HTR-8/SVneo (cell line): ENCODE data around the gene ANXA4.
A peak's percentile ranks its signal among the peaks of the same experiment; 100 is the strongest.
"Not testable (repeated sequence)": the region's sequence is repeated elsewhere in the genome, so short reads cannot be mapped to it uniquely, and the experiment has no call there.

Experiments used
- DNase-seq: peaks from one replicate; pipeline ENCODE4 v3.0.0; 2011; ENCODE audit warnings: low spot score, mixed read lengths; ENCODE audit not compliant: insufficient read length
- FAIRE-seq: peaks from 2 replicates; lab custom pipeline; 2011; peaks lifted over from hg19 to GRCh38; lab: Jason Lieb, UNC

Gene ANXA4

DNA sequence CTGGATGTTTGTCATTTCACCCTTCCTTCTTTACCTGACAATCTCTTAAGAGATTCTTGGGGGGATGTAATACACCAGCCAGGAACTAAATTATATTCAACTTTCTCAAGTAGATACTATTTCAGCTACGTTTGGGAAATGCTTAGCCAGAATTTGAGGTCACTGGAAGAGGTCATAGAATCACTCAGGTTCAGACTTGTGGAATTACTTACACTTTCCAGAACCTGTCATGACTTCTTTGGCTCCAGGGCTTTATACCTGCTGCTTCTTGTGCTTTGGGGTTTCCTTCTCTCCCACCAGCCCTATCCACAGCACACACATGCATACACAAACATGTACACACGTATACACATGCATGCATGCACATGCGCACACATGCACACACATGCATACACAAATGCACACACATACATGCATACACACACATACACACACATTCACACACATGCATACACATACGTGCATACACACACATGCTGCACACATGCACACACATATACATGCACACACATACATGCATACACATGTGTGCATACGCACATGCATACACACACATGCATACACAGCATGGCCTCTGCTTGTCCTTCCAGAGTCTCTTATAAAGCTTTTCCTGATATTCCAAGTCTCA, 23.5 kb upstream of the ANXA4 start:
- no peak for DNase-seq

GRCh38 chr2:69720404-69720803, 21.5 kb upstream of the ANXA4 start:
- no peak for DNase-seq
- FAIRE-seq: no peak

More for the DNA sequence above, 23.5 kb upstream of the ANXA4 start:
- peak; percentile 97 for FAIRE-seq

DNA sequence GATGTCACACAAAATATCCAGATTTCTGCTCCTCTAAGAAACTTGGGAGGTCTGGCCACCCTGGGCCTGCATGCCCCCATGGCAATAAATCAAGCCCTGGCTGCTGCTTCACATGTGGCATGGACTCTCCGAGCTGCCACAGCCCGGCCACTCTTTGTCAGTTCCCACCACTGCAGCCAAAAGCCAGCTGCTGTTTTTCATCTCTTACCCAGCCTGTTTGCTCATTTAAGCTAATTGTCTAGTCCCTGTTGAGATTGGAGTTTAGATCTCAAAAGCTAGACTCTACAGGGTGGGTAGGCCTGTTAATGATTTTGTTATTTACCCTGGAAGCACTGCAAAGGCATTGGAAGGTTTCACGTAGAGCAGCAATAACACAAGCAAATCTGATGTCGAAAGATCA, 20.9 kb upstream of the ANXA4 start:
- DNase-seq (no peak), FAIRE-seq (no peak)

GRCh38 chr2:69723791-69724190, 18.1 kb upstream of the ANXA4 start:
- FAIRE-seq: no peak

DNA sequence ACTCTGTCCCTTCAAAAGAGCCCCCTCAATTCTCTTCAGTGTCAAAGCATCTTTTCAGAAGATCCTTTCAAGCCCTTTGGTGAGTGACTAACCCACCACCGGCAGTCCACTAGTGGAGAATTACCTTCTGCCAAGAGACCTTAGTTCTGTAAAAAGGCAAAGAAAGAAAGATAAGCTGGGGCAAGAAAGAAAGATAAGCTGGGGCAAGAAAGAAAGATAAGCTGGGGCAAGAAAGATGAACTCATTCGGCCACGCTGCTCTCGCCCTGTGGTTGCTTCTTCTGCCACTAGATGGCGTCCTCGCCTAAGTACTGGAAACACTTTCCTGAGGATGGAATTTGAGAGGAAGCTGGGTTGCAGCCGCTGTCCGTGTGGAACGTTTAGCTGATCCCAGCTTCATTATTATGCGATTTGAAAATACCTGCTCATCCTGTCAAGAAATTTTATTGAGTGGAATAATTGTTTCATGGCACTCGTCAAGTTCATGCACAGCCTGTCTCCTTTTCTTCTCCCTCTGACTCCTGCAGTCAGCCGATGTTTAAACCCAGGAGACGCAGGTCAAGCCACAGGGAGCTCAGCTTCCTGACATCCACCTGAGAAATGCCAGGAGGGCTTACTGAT, 17.3 kb upstream of the ANXA4 start:
- peak; percentile 78 for DNase-seq
- FAIRE-seq: peak; percentile 98

More at GRCh38 chr2:69723791-69724190, 18.1 kb upstream of the ANXA4 start:
- DNase-seq: no peak

GRCh38 chr2:69725706-69726360, 16.1 kb upstream of the ANXA4 start:
- no peak for DNase-seq
- FAIRE-seq: no peak

DNA sequence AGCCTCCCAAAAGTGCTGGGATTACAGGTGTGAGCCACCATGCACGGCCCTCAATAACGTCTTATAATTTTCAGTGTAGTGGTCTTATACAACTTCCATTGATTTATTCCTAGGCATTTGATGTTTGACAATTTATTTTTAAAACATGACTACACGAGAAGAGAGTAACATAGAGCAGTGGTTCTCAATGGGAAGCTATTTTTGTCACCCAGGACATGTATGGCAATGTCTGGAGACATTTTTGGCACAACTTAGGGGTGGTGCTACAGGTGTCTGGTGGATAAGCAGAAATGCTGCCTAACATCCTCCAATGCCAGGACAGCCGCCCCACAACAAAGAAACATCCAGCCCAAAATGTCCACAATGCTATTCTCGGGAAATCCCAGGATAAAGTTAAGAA, 12.7 kb upstream of the ANXA4 start:
- no peak for DNase-seq
- FAIRE-seq: no peak

- FAIRE-seq (no peak), DNase-seq (no peak)
These were observed 12.2 kb upstream of the ANXA4 start for GRCh38 chr2:69729781-69730180.

GRCh38 chr2:69731147-69731970, 10.6 kb upstream of the ANXA4 start:
- FAIRE-seq: no peak

DNA sequence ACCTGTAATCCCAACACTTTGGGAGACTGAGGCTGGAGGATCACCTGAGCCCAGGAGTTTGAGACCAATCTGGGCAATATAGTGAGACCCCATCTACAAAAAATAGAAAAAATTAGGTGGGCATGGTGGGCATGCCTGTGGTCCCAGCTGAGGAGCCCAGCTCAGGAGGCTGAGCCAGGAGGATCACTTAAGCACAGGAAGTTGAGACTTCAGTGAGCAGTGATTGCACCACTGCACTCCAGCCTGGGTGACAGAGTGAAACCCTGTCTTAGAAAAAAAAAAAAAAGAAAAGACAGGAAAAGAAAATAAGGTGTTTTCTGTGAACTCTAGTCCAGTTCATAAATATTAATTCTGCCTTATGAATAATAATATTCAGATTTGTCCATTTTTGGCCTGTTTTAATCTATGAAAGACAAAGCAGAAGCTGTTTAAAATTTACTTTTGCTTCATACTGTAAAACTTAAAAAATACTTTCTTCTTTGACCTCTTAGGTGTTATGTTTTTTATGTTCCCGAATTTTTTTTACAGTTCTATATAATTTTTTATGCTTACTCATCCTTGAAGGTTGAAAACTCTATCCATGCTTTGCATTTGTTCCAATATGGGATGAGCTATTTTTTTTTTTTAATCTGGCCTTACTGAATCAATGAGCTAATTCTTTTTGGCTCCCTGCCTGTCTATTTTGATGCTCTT, 8.4 kb upstream of the ANXA4 start:
- DNase-seq (no peak), FAIRE-seq (no peak)

More at GRCh38 chr2:69731147-69731970, 10.6 kb upstream of the ANXA4 start:
- DNase-seq: no peak

DNA sequence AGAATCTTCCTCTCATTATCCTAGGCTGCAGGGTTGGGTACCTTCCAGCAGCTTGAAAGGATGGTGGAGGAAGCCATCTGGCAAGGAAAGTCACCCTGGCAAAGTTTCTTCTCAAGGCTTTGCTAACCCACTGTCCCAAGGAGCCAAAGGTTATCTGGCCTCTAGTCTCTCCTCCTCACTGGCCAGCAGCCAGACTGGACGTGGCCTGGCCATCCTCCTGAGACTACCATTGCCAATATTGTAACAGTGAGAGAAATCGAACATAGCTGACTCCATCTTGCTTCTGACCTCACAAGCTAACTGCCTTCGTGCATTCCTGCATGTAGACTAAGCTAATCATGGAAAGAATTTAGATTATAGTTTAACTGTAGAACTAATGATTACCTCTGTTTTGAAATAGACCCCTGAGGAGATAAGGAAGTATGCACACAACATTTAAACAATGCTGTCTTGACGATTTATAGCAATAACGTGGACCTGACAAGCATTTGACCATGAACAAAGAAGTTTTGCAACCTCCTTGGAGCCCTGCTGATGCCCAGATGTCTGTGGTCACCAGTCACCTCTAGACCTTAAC, 7.8 kb upstream of the ANXA4 start:
- FAIRE-seq: no peak
- no peak for DNase-seq

GRCh38 chr2:69734854-69735544, 6.9 kb upstream of the ANXA4 start:
- FAIRE-seq (no peak), DNase-seq (no peak)

- FAIRE-seq (no peak), DNase-seq (no peak)
These were observed 6.2 kb upstream of the ANXA4 start for GRCh38 chr2:69735686-69736085.

DNA sequence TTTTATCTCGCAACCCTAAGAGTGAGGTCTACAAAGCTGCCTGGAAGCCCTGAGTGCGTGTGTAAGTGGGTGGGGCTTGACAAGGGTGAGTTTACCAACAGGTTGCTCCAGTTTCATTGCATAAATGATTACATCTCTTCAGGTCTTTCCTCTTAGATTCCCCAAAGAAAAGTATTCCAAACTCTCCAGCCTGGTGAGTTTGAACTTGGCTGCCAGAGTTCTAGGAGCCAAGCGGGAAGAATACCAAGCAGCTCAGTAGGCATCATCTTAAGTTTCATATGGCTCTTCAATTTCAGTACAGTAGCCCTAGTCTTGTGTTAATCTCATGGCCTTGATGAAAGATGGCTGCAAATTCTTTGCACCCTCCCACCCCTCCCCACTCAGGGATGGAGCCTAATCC, 3.8 kb upstream of the ANXA4 start:
- not testable (repeated sequence) for DNase-seq, FAIRE-seq

DNA sequence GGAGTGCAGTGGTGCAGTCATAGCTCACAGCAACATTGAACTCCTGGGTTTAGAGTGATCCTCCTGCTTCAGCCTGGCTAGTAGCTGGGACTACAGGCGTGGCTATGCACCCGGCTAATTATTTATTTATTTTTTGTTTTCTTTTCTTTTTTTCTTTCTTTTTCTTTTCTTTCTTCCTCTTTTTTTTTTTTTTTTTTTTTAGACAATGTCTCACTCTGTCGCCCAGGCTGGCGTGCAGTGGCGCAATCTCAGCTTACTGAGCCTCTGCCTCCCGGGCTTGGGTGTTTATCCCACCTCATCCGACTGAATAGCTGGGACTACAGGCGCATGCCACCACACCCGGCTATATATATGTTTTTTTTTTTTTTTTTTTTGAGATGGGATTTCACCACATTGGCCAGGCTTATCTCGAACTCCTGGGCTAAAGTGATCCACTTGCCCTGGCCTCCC, 1.4 kb upstream of the ANXA4 start:
- FAIRE-seq: no peak
- no peak for DNase-seq

DNA sequence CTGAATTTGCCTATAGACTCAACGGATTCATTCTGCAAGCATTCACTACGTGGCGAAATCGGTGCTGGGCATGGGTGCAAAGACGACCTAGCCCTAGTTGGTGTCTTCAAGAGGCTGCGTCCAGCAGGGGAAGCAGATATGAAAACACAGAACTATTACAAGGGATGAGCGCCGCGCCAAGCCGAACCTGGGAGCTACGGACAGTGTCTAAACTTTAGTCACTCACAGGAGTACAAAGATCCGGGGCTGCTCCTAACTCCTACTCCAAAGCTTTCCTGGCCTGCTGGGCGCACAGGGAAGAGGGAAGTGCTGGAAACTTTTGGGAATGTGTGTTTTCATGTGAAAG, 732 bp upstream of the ANXA4 start:
- FAIRE-seq: no peak

DNA sequence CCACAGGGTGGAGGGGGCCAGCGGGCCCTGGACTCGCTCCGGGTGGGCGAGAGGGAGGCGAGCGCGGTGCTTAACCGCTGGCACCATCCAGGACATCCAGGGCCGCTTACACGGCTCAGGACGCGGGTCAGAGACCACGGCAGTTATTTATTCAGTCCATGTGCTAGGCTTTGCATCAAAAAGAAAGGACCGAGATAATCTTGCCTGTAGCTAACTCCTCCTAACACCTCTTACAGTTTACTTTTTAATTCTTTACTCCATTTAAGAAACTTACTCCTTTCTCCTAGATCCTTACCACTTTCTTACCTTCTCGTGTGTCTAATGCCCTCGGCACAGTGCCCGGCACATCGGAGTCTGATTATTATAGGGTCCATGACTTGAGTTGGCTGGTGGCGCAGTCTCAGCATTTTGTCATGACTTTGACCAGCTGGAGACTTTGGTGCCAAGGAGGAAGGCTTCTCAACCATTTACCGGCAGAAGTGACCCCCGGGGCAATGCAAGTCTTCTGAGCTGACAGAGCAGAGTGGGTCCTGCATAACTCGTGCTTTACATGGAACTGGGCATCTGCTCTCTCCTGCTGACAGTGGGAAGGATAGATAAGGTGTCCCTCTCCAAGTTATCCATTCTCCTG, 503 bp downstream of the ANXA4 start:
- FAIRE-seq (no peak), DNase-seq (peak; percentile 25)

More for the DNA sequence above, 732 bp upstream of the ANXA4 start:
- peak; percentile 78 for DNase-seq

- FAIRE-seq (no peak), DNase-seq (no peak)
These were observed 1.9 kb downstream of the ANXA4 start for GRCh38 chr2:69743847-69744264.

GRCh38 chr2:69744456-69744855, 2.5 kb downstream of the ANXA4 start:
- DNase-seq (no peak), FAIRE-seq (no peak)
